Fibroblast of the conjunctiva (primary cell): ENCODE measurements around the gene TMA16.
"Not testable (repeated sequence)": the region's sequence is repeated elsewhere in the genome, so short reads cannot be mapped to it uniquely, and the experiment has no call there.

Experiments used
- DNase-seq: peaks from one replicate; pipeline ENCODE4 v3.0.0-alpha.2; 2010; ENCODE audit warnings: low read depth

TMA16 gene

DNA sequence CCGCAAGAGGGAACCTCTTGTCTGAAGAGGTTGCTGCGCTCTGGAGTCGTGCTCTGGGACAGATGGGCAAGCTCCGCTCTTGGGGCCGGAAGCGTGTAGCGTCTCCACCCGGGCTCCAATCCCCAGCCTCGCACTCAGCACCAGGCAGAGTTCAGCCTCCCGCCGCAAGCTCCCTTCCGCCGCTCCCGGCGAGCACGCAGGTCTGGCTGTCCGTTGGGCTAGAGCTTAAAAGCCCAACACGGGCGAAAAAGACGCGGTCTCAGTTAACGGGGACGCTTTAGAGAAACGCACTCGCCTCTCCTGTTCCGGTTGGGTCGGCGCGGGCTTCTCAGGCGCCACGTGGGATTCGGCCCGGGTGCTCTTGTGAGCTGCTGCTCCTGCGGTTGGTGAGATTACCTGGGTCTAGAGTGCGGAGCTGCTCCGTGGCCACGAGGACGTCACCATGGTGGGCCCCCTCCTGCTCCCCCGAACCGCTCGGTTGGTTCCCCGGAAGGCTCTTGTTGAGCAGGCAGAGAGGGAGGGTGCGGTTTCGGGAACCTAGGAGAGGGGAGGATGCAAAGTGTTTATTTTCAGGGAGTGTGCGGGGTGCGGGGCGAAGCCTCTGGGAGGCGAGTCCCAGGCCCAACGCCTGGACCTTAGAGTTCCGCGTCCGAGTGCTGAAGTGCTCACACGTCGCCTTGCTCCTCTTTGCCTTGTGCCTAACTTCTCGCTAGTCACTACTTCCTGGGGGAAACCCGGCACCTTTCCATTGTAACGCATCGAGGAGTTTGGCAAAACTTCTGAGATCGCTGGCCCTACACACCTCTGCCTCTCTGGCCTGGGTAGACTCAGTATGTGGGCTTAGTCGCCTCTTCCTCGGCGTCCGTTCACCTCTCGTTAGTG, at the start of gene TMA16:
Gene TMA16 (plus strand): TSS at position 331 of the 882 bp plus-strand sequence. CDS start 112 bp downstream, at position 443.
- peak; percentile 88 for DNase-seq

DNA sequence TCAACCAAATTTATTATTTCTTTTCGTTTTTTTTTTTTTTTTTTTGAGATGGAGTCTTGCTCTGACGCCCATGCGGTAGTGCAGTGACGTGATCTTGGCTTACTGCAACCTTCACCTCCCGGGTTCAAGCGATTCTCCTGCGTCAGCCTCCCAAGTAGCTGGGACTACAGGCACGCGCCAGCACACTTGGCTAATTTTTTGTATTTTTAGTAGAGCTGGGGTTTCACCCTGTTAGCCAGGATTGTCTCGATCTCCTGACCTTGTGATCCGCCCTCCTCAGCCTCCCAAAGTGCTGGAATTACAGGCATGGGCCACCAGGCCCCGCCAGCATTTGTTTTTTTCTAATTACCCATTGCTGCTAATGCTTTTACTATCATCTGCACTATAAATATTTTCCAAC, 47.5 kb upstream of the TMA16 start:
- DNase-seq: not testable (repeated sequence)

DNA sequence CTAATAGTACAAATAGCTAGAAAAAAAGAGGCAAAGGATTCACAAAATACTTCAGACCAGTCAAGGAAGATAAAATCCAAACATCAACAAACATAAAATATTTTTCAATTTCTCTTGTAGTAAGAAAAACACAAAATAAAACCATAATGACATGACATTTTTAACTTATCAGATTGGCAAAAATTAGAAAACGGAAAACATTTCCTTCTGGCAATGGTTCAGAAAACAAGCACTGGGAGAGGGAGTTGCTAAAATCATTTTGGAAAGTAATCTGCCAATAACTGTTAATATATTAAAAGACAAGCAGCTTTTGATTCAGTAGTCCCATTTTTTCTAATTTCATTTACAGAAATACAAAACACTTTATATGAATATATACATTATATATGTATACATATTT, 47.0 kb upstream of the TMA16 start:
- no peak for DNase-seq

DNA sequence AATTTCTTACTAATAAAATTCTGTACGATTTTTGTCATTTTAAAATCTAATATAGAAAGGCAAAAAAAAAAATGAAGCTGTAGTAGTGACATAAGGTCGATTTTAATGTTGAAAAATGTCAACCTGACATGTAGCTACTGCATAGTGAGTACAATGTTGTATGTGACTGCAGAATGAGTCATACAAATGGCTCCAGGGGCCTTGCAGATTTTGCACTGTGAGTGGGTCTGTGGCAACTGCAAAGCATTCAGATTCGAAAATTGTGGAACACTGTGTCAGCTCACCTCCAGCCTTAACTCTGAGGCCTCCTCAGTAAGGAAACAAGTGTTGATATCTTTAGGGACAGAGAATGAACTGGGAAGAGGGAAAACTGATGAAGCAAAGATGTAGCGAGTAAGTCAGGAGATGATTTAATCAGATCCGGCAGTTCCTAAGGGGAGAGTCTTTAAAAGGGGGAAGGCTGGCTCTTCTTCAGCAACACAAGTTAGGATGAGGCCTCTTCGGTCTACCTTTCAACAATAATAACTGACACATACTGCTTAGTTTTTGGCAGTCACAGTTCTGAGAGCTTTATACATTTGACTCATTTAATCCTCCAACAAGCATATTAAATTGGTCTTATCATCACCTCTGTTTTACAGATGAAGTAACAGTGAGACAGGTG, 45.8 kb upstream of the TMA16 start:
- no peak for DNase-seq

DNA sequence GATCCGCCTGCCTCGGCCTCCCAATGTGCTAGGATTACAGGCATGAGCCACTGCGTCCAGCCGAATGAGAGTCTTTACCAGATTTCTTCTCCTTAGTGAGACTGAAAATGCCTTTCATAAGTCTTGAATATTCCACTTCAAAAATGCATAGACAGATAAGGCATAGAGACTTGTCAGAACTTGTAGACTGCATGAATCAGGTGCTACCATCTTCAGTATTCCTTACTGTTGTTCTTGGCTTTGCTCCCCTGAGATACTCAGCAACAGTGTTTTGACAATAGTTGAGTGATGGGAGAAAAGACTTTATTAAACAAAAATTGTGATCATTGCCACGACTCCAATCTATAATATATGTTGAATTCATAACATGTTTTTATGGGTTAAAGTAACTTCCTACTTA, 31.9 kb upstream of the TMA16 start:
- DNase-seq: no peak

DNA sequence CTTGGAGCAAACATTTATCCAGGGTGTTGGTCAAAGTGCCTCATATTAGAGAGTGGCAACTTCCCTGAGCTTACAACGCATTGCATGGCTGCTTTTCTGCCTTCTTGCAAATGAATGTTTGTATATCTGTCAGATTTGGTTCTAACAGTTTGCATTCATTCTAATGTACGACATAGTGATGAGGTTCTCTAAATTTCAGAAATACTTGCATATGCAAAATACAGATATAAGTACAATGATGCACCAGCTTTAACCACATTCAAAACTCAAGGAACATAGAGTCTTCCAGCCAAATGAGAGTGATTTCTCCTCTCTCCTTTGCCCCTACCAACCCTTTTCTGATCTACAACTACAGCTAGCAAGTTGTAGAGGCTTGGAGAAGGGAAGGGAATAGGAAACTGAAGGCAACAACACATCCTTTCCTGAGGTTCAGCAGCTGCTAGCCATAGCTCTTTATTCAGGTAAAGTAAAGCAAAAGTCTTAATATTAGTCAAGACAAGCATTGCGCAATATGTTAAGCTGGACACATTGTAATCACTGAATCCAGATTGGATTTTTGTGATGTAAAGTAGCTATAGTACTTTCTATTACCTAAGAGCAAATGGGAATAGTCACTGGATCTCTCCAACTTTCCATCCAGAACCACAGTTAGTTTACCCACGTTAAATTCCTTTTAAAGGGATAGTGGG, 27.3 kb upstream of the TMA16 start:
- DNase-seq: no peak

DNA sequence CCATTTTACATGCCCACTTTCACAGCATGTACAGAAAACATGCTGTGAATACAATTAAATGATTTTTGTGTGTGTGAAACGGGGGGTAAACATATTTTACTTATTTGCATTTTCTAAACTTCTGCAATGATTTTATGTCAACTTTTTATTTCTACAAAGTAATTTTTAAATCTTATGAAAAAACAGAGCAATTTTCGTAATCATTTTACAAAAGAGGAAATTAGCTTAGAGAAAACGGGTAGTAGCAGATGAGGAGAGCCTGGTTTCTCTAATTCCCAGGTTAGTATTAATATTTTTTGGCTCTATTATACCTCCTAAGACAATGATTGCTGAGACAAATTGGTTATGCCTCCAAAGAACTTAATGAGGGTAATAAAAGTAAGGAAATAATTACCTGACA, 24.1 kb upstream of the TMA16 start:
- DNase-seq: no peak

DNA sequence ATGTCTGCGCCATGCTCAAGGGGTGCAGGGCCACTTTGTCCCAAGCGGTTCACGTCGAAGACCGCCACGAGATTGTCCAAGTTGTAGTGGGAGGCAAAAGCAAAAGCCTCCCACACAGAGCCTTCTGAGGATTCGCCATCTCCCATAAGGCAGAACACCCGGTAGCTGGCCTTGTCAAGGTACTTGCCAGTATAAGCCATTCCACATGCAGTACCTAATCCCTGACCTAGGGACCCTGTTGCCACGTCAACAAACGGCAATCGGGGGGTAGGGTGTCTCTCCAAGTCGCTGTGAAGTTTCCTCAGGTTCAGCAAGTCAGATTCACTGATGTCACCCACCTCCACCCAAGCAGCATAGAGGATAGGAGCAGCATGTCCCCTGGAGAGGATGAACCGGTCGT, 21.4 kb upstream of the TMA16 start:
- no peak for DNase-seq

DNA sequence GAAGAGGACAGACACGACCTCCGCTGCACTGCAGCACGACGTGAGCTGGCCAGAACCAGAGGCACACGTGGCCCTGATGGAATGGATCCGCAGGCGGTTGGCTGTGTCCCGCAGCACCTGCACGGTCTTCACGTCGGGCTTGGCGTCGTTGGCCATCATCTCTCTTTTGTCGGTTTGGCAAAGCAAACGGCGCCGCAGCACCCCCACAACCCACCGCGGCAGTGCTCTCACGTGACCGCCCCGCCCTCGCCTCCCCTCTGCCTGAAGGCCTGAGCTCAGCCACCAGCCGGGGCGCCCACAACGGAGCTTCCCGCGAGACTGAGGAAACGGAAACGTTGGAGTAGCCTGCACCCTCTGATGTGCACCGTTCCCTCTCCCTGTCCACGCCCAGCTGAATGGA, 20.9 kb upstream of the TMA16 start, which contains the start of gene TKTL2:
Gene TKTL2 (minus strand): TSS at position 179 of the 400 bp plus-strand sequence. CDS start 20 bp downstream, at position 159.
- DNase-seq: no peak

DNA sequence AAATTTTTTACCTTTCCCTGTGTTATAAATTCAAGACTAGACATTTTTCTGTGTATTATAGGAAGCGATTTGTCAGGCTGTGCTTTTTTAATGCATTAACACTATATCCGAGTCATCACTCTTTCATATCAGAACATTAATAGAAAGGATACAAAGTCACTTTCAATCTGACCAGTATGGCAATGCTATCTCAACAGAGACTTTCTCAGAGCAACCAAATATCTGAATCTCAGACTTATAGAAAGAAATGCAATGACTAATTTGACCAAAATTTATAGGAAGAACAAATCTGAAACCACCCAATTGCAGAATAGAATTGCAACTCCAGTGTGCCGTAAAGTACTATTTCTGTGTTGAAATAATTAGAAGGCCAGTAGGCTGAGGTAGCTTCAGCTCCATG, 20.5 kb upstream of the TMA16 start:
- DNase-seq: no peak

DNA sequence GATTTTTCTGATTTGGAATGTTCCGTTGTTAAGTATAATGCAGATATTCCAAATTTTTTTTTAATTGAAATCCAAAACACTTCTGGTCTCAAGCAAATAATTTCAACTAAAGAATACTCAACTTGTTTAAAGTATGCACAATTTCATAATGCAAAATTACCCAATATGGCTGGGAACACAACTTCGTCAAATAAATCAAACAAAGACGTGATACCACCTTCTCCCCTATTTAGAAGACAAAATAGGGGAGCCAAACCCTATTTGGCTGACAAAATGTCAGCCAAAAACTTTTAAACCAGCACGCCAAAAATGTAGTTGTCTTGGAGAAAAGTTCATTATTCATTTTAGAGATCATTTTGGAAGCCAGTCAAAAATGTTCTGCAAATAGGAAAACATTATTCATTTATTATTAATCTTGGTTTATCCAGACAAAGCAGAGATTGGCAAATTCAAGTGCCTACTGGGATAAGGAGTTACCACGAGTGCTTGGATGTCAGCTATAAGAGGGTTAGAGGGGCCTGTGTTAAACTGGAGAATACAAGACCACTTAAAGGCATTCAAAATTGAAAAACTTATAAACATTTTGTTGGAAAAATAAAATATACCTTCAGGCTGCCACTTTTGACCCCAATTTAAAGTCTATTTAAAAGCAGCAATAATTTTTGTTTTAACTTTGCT, 17.6 kb upstream of the TMA16 start:
- no peak for DNase-seq

DNA sequence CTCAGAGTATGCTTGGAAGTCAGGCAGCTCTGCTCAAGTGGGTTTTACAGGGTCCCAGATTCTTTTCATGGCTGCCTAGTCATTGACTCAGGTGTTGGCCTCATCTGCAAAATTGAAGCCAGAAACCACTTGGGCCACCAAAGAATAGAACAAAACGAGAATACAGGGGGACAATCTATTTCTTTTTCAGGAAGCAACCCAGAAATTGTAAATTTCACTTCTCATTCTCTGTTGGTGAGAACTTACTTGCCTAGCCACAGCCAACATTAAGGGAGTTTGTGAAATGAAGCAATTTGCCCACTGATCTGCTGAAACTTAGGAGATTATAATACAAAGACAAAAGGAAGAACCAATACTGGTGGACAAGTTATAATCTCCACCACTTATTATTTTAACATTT, 12.3 kb upstream of the TMA16 start:
- no peak for DNase-seq

DNA sequence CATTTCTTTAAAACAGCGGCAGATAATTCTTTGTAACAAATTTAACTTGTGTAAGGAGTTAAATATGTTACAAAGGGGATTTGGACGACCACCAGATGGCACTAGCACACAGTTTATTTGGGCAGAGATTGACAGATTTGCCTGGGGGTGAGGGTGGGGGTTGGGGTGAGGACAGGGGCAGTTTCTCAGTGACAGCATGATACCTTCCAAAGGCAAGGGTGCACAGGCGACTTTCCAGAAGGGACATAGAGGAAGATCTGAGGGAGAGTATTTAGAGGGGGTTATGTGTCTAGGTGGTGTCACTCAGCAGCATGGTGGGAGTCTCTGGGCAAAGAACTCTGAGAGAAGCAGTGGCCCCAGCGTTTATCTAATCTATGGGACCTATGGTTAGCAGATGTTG, 9.6 kb upstream of the TMA16 start:
- DNase-seq: peak; percentile 28

DNA sequence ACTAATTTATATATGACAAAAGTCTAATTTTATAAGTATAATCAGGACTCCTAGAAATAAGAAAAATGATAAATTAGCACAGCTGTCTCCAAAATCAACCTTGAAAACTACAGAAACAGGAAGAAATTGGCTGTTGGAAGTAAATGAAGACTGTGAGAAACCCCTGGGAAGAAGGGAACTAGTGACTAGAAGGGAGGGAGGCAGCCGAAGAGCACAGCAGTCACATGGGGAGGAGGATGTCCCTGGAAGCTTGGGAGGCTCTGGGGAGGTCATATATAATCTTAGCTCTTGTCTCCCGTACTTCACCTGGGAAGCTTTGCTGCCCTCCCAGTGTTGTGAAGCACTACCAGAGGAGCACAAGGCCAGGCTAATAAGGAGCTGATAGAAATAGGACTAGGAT, 8.9 kb upstream of the TMA16 start:
- no peak for DNase-seq

DNA sequence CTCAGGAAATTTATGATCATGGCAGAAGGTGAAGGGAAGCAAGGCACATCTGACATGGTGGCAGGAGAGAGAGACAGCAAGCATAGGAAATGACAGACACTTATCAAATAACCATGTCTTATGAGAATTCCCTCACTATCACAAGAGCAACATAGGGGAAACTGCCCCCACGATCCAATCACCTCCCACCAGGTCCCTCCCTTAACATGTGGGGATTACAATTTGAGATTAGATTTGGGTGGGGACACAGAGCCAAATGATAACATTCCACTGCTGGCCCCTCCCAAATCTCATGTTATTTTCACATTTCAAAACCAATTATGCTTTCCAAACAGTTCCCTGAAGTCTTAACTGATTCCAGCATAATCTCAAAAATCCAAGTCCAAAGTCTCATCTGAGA, 8.2 kb upstream of the TMA16 start:
- DNase-seq: no peak

DNA sequence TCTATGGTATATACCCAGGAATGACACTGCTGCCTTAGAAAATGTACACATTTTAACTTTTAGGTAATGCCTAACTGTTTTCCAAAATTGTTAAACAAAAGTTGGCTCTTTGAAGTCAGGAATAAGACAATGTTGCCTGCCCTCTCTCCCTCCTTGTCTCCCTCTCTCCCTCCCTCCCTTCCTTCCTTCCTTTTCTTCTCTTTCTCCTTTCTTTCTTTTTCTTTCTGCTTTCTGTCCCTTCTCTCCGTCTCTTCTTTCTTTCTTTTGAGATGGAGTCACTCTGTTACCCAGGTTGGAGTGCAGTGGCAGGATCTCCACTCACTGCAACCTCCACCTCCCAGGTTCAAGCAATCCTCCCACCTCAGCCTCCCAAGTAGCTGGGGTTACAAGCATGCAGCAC, 4.6 kb upstream of the TMA16 start:
- DNase-seq: no peak

DNA sequence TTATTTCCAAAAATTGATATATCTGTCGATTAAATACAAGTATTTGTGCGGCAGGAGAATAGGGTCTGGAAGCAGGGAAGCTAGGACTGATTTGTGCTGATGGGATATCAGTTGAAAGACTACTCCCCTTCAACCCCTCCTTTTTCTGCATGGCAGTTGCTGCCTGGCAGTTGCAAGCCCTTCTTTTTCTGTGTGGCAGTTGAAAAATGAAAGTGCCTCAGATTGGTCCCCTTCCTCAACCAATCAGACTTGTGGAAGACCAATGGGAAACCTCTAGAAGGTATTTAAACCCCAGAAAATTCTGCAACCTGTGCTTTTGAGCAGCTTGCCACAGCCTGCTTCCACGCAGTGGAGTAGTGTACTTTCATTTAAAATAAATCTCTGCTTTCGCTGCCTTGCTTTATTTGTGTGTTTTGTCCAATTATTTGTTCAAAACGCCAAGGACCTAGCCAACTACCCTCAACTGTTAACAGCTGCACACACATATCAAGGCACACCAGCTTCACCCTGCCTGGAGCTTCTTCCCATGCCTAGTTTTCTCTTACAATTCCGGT, 1.5 kb upstream of the TMA16 start:
- DNase-seq: no peak

DNA sequence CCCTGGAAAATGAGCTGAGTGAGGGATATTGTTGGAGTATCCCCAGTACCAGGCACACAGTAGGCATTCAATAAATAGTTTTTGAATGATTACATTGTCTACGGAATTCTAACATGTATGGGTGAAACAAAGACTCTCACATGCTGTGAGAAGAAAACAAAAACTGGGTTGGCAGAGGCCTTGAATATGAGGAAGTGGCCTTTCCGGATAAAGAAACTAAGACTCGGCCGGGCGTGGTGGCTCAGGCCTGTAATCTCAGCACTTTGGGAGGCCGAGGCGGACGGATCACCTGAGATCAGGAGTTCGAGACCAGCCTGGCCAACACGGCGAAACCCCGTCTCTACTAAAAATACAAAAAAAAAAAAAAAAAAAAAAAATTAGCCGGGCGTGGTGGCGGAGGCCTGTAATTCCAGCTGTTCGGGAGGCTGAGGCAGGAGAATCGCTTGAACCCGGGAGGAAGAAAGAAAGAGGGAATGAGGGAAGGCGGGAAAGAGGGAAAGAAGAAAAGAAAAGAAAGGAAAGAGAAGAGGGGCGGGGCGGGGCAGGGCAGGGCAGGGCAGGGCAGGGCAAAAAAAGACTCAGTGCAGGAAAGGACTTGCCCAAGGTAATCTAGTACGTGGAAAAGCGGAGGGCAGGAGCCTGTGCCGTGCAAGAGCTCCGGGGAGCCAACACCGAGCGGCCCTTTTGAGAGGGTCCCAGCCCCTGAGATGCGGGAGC, 689 bp upstream of the TMA16 start:
- no peak for DNase-seq

DNA sequence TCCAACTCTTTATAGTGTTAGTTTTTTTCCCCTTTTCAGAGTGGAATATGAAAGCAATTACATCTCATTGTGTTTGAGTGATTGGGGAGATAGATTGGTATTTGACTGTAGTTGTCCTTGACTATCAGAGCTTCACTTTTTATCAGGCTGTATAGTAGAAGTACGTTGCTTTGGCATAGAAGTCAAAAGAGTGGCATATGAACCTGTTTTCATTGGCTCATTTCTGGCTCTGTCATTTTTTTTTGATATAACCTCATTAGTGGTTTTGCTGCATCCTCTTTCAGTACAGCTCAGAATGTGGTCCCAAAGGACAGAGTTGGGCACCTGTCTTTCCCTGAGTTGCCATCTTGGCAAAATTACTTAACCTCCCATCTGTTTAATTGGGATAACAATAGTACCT, 1.4 kb downstream of the TMA16 start:
- no peak for DNase-seq

DNA sequence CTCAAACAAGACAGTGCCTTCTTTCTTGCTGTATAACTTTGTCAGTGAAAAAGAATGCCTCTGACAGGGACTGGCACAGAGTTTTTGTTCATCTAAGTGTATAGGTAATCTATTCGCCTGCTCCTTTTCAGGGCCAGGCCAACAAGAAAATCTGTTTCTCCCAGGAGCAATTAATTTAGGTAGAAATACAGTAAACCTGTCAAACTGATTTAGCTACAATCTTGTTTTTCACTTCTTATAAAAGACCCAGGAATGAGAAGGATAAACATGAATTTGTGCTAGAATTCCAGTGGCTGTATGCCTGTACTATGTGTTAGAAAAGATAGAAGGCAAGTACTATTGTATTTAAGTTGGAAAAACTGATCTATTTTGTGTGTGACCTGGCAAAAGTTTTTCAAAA, 6.1 kb downstream of the TMA16 start:
- DNase-seq: no peak

DNA sequence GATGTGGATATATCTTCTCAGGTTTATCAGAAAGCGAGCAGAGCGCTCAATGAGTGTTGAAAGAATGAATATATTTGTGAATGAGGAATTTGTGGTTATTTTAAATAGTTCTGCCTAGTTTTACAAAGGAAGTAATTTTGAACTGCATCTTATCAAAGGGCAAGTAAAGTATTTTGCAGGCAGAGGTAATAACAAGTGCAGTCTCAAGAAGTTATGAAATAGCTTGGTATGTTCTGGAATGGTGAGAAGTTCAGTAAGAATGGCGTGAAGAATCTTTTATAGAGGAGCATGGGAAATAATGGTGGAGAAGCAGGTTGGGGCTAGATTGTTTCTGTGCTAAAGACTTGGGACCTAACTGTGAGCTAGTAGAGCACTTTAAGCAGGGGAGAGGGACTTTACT, 10.9 kb downstream of the TMA16 start:
- no peak for DNase-seq
